Fibroblast of pulmonary artery (primary cell): Measurements from ENCODE around the gene DHRSX.
"Not testable (repeated sequence)": the region's sequence is repeated elsewhere in the genome, so short reads cannot be mapped to it uniquely, and the experiment has no call there.

Experiments
- DNase-seq: peaks from one replicate; pipeline ENCODE4 v3.0.0-alpha.2; 2010; ENCODE audit warnings: low read depth
- H3K4me3 ChIP-seq: replicated peaks from 2 replicates; pipeline ENCODE4 v1.5.1; 2011; ENCODE audit warnings: low read depth, mild to moderate bottlenecking, control low read depth, low read length, moderate library complexity
- TF ChIP-seq, protein P1 (sequence below): IDR thresholded peaks from 2 replicates; pipeline ENCODE4 v1.5.1; 2011; ENCODE audit warnings: mild to moderate bottlenecking, control low read depth, low read length, inconsistent platforms; ENCODE audit errors: missing control alignments

The DHRSX gene

DNA sequence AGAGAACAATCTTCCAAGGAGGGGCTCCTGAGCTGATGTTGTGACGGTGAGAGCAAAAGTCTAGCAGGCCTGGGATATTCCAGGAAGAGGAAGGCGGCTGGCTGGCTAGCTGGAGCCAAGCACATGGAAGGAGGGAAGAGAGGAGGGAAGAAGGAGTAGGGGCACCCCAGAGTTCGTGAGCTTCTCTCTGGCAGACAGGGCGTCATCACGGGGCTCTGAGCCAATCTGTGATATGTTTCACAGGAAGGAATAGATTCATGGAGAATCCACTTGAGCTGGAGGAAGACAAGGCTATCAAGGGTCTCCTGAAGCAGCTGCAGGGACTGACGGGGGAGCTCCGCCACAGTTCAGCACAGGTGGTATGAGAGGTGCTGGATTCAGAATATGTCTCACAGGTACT, 73.6 kb downstream of the DHRSX start:
- TF ChIP-seq, protein P1, sequence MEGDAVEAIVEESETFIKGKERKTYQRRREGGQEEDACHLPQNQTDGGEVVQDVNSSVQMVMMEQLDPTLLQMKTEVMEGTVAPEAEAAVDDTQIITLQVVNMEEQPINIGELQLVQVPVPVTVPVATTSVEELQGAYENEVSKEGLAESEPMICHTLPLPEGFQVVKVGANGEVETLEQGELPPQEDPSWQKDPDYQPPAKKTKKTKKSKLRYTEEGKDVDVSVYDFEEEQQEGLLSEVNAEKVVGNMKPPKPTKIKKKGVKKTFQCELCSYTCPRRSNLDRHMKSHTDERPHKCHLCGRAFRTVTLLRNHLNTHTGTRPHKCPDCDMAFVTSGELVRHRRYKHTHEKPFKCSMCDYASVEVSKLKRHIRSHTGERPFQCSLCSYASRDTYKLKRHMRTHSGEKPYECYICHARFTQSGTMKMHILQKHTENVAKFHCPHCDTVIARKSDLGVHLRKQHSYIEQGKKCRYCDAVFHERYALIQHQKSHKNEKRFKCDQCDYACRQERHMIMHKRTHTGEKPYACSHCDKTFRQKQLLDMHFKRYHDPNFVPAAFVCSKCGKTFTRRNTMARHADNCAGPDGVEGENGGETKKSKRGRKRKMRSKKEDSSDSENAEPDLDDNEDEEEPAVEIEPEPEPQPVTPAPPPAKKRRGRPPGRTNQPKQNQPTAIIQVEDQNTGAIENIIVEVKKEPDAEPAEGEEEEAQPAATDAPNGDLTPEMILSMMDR, result no peak
- DNase-seq, result peak; percentile 9
- H3K4me3 ChIP-seq, result no peak overlapping the region

DNA sequence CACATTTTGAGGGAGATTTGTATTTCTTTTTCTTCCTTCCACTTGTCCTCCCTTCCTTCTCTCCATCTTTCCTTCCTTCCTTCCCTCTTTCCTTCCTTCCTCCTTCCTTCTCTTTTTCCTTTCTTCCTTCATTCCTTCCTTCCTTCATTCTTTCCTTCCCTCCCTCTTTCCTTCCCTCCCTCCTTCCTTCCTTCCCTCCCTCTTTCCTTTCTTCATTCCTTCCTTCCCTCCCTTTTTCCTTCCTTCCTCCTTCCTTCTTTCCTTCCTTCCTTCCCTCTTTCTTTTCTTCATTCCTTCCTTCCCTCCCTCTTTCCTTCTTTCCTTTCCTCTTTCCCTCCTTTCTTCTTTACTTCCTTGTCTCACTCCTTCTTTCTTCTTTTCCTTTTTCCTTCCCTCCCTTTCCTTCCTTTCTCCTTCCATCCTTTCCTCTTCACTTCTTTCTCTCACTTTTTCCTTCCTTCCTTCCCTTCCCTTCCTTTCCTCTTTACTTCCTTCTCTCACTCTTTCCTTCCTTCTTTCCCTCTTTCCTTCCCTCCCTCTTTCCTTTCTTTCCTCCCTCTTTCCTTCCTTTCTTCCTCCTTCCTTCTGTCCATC, 74.4 kb downstream of the DHRSX start:
- TF ChIP-seq, protein P1, result no peak
- DNase-seq, result no peak
- H3K4me3 ChIP-seq, result no peak overlapping the region

DNA sequence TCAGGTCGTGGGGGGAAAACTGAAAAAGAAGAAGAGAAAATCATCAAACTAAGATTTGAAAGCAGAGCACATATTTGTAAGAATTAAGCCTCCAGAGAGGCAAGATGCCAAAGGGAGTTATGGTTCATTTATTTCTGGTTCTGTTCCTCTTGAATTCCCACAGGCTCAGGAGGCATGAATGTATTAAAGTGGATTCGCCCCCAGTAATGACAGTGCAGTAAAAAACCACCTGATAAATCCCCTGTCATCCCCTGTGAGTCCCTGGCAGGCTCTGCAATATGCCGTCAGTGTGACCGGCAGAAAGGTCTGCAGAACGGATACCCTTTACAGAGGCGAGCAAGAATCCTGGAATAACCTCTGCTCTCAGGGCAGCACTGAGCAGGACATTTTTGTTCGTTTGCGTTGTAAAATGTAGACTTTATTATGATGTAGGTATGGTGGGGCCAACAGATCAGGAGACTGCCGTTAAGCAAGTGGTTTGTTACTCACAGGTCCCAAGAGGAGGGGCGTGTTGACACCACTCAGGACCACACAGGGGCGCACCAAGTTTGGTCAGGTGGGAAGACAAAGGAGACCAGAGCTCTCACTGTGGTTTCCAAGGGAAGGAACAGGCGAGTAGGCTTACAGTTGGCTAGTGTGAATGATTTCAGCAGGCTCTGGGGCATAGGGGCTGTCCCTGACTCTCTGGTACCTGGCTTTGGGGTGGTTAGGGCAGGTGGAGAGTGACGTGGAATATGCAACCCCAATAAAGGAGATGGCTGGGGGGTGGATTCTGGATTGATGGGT, 75.3 kb downstream of the DHRSX start:
- no peak overlapping the region for H3K4me3 ChIP-seq
- TF ChIP-seq, protein P1, result no peak
- no peak for DNase-seq

DNA sequence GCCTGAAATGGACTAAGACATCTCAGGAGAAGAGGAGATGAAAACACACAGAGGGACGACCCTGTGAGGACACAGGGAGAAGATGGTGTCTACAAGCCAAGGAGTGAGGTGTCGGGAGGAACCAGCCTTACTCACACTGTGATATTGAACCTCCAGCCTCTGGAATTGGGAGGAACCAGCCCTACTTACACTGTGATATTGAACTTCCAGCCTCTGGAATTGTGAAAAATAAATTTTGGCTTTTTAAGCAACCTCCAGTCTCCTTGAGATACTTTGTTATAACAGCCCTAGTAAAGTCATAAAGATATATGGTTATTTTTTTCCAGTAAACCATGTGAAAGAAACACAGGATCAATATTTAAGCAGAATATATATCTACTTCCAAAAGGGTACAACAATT, 76.5 kb downstream of the DHRSX start:
- TF ChIP-seq, protein P1, result no peak
- no peak overlapping the region for H3K4me3 ChIP-seq
- no peak for DNase-seq

DNA sequence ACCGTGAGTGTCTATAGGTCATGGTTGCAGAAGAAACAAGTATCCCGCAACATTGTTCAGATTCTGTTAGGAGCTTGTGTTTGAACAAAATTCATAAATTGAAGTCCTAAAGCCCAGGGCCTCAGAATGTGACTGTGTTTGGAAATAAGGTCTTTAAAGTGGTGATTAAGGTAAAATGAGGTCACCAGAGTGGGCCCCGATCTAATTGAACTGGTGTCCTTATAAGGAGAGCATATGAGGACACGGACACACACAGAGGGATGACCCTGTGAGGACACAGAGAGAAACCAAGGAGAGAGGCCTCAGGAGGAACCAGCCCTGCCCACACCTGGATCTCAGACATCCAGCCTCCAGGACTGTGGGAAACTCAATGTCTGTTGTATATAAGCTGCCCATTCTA, 76.9 kb downstream of the DHRSX start:
- DNase-seq, result no peak
- TF ChIP-seq, protein P1, result no peak
- no peak overlapping the region for H3K4me3 ChIP-seq

DNA sequence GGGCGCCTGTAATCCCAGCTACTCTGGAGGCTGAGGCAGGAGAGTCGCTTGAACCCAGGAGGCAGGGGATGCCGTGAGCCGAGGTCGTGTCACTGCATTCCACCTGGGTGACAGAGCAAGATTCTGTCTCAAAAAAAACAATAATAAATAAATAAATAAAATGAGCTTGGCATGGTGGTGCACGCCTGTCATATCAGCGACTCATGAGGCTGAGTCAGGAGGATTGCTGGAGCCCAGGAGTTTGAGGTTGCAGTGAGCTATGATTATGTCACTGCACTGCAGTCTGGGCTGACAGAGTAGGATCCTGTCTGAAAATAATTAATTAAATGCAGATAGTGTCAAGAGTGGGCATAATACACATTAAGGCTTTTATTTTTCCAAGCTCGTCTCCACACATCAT, 77.5 kb downstream of the DHRSX start:
- TF ChIP-seq, protein P1, result no peak
- peak; percentile 26 for DNase-seq
- H3K4me3 ChIP-seq, result no peak overlapping the region

DNA sequence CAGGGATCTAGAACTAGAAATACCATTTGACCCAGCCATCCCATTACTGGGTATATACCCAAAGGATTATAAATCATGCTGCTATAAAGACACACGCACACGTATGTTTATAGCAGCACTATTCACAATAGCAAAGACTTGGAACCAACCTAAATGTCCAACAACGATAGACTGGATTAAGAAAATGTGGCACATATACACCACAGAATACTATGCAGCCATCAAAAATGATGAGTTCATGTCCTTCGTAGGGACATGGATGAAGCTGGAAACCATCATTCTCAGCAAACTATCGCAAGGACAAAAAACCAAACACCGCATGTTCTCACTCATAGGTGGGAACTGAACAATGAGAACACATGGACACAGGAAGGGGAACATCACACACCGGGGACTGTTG, 81.4 kb downstream of the DHRSX start:
- DNase-seq, H3K4me3 ChIP-seq: not testable (repeated sequence)
